Astrocyte of the cerebellum (primary cell): ENCODE measurements around the gene TXNDC8.

Experiments used
- DNase-seq: peaks from one replicate; pipeline ENCODE4 v3.0.0-alpha.2; 2011; ENCODE audit warnings: low read depth
- H3K4me3 ChIP-seq: 2 replicates; pipeline ENCODE4 v1.5.1; 2011; ENCODE audit warnings: mild to moderate bottlenecking, low read depth, low read length, moderate library complexity
- in situ Hi-C: cut with HindIII; loops from 2 replicates; pipeline ENCODE4 v1.10.0; 2017; ENCODE audit warnings: low sequenced_read_pairs
- TF ChIP-seq, protein P1 (sequence below): IDR thresholded peaks from 2 replicates; pipeline ENCODE4 v1.5.1; 2012; ENCODE audit warnings: low read length, low read depth, moderate library complexity, mild to moderate bottlenecking; ENCODE audit errors: missing control alignments

Gene TXNDC8

DNA sequence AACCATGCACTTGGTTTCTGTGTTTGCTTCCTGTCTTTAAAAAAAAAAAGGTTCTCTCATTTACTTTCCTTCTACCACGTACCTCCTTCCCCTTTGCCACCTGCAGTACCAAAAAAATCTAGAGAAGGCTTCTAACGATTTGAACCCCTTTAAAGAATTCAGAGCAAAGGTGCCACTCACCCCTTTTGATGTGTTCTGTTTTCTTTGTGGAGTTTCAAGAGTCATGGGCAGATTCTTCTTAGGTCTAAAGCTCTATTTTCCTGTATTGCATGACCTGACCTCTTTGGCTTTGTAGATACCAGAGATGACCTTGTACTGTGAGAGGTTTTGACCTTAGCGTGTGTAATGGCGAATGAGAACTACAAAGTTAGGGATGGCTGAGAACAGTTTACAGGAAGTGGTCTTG is 29.0 kb downstream of the TXNDC8 start:
- in situ Hi-C loops, result no loop called here

DNA sequence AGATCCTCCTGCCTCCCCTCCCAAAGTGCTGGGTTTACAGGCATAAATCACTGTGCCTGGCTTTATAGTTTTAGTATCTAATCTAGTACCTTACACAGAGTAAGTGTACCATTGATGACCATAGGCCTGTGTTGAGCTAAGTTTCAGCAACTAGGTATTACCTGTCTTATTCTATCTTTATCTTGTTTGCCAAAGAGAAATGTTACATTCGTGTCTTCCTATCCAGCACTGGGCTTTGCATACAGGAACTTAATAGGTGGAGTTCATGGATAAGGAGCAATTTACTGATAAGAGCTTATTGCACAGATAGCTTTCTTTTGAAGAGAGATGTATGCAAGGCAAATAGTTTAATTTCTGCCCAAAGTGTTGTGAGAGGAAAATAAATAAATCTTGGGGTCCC is 30.5 kb downstream of the TXNDC8 start:
- DNase-seq, result no peak
- TF ChIP-seq, protein P1, sequence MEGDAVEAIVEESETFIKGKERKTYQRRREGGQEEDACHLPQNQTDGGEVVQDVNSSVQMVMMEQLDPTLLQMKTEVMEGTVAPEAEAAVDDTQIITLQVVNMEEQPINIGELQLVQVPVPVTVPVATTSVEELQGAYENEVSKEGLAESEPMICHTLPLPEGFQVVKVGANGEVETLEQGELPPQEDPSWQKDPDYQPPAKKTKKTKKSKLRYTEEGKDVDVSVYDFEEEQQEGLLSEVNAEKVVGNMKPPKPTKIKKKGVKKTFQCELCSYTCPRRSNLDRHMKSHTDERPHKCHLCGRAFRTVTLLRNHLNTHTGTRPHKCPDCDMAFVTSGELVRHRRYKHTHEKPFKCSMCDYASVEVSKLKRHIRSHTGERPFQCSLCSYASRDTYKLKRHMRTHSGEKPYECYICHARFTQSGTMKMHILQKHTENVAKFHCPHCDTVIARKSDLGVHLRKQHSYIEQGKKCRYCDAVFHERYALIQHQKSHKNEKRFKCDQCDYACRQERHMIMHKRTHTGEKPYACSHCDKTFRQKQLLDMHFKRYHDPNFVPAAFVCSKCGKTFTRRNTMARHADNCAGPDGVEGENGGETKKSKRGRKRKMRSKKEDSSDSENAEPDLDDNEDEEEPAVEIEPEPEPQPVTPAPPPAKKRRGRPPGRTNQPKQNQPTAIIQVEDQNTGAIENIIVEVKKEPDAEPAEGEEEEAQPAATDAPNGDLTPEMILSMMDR, result no peak
- in situ Hi-C loops, result no loop called here
- H3K4me3 ChIP-seq, result no peak overlapping the region

More for the DNA sequence above, 29.0 kb downstream of the TXNDC8 start:
- H3K4me3 ChIP-seq, result no peak overlapping the region
- TF ChIP-seq, protein P1, result no peak
- DNase-seq, result no peak

DNA sequence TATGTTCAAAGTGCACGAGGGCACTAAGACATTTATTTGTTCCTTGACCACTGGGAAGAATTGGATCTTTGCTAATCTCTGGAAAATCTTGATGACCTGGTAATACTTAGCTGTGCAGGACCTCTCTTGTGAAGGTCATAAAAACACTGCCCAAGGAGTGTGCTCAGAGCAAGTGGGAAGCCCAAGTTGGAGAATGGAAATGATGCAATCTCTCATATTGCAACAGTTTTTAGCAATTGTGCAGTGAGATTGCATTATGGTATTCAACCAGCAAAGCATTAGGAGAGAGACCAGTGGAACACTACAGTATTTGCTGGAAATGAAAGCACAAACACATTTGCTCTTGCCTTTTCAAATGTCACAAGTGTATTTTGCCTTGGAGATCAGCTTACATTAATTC is 34.5 kb downstream of the TXNDC8 start:
- TF ChIP-seq, protein P1, result no peak
- in situ Hi-C loops, result no loop called here
- no peak for DNase-seq
- no peak overlapping the region for H3K4me3 ChIP-seq

DNA sequence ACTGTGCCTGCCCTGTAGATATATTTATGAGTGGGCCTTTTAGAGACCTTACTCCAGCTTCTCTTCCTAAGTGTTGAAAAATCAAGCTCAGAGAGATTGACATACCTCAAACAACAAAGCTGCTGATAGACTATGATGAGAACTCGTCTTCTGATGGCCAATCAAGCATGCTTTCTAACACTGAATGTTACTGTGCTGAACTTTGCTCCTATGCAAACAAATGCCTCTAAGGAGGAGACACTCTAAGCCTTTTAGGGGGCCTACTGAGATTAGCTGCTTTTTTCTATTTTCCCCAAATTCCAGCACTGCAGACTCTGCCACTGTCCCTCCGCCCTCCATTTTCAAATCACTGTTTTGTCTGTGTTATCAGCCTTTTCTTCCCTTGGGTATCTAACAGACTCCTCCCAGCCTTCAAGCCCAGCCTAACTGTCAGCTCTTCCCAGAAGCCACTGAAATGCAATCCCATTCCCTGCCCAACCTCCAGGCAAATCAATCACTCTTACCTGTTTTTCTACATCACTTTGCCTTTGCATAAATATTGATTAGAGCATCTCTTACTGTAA is 39.5 kb downstream of the TXNDC8 start:
- DNase-seq, result no peak
- TF ChIP-seq, protein P1, result no peak
- in situ Hi-C loops, result no loop called here
- H3K4me3 ChIP-seq, result no peak overlapping the region

DNA sequence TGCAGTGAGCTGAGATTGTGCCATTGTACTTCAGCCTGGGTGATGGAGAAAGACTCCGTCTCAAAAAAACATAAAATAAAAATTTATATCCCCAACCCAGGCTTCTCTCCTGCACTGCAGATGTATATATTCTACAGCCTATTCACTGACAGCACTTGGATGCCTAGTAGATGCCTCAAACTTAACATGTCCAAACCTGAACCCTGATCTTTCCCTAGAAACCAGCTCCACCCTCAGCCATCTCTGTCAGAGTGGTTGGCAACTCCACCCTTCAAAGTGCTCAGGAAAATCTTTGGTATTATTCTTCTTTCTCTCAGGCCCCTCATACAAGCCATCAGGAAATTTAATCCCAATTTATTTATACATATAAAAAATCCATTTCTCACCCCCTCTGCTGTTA is 44.4 kb downstream of the TXNDC8 start:
- TF ChIP-seq, protein P1, result no peak
- in situ Hi-C loops, result no loop called here

DNA sequence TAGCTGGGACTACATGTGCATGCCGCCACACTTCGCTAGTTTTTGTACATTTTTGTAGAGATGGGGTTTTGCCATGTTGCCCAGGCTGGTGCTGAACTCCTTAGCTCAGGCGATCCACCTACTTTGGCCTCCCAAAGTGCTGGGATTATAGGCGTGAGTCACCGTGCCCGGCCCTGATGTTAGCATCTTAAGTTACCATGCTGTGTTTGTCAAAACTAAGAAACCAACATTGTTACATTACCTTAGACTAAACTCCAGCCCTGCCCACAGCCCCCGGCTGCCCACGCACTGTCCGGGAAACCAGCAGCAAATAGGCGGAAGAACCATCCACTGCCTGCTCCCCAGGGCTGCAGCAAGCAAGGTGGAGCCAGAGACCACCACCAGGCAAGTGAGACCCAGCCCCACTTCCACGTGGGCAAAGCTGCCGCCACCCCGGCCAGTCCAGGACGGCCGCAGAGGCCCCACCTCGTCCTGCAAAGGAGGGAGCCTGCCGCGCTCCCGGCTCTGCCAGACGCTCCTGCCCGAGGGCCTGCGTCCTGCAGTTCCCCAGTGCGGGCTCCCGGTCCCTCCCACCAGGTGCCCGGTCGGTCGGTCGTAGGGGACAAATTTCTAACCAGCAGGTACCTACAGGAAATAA is 45.6 kb downstream of the TXNDC8 start:
- no peak overlapping the region for H3K4me3 ChIP-seq
- TF ChIP-seq, protein P1, result no peak
- DNase-seq, result no peak
- in situ Hi-C loops, result no loop called here

More for the DNA sequence above, 44.4 kb downstream of the TXNDC8 start:
- no peak for DNase-seq
- no peak overlapping the region for H3K4me3 ChIP-seq
